ENCODE data around the gene CSMD2. TPM values are rescaled to one million over a fixed set of nuclear protein-coding genes. Genes with fewer than 3 reads are reported as not detected.

The CSMD2 gene
- total RNA-seq, 5 donors from 2014 or later (not counting 1 experiment from before 2014, with no cell fraction given): 0.03 TPM; not detected in 4

- peaks cover 0 to 17% of the 10 kb centered on the region in 2 experiments for H3K27me3 ChIP-seq (replicated peaks in 1 of 2; ENCODE audit: control insufficient read depth in 2 of 2, extremely low read depth in 1 of 2, insufficient read depth in 2 of 2, low read length in 1 of 2)
- H3K36me3 Mint-ChIP-seq: no peaks in the 10 kb centered on the region
- H3K27ac Mint-ChIP-seq: no peak overlapping the region
- DNase-seq (no peak), ATAC-seq (replicated peaks in 1 of 4) (no peak)
- H3K9me3 Mint-ChIP-seq: no peaks in the 10 kb centered on the region
- peaks cover 23 to 25% of the 10 kb centered on the region in 2 donors for H3K27me3 Mint-ChIP-seq
- no peak overlapping the region for H3K4me3 Mint-ChIP-seq
- H3K4me3 ChIP-seq (ENCODE audit: control insufficient read depth in 1 of 2, extremely low read depth in 1 of 2, low read length in 1 of 2): no peak overlapping the region
- WGBS (ENCODE audit: insufficient coverage): no CpG with 5 or more reads among the region's 1 CpG
- no peaks in the 10 kb centered on the region for H3K4me1 ChIP-seq (ENCODE audit: control insufficient read depth in 1 of 2, extremely low read depth in 1 of 2, insufficient read depth in 2 of 2, low read length in 2 of 2)
- CTCF ChIA-PET: no interaction called here
- H3K27ac ChIP-seq (ENCODE audit: low read length): no peak overlapping the region
- no peaks in the 10 kb centered on the region for H3K9me3 ChIP-seq
- no peaks in the 10 kb centered on the region for H3K4me1 Mint-ChIP-seq
- POLR2A ChIA-PET: no interaction called here
- no peaks in the 10 kb centered on the region for H3K36me3 ChIP-seq (ENCODE audit: control insufficient read depth in 2 of 2, extremely low read depth in 1 of 2, insufficient read depth in 1 of 2, low read length in 1 of 2)
Observed at GRCh38 chr1:33696311-33696710, 468.7 kb downstream of the CSMD2 start.

- ChIA-PET CTCF (no interaction called here), POLR2A (no interaction called here)
- Histone ChIP-seq H3K36me3 (ENCODE audit: control insufficient read depth in 2 of 2, extremely low read depth in 1 of 2, insufficient read depth in 1 of 2, low read length in 1 of 2) (no peaks in the 10 kb centered on the region), H3K4me1 (ENCODE audit: control insufficient read depth in 1 of 2, extremely low read depth in 1 of 2, insufficient read depth in 2 of 2, low read length in 2 of 2) (no peaks in the 10 kb centered on the region), H3K27ac (ENCODE audit: low read length) (no peak overlapping the region), H3K9me3 (no peaks in the 10 kb centered on the region), H3K4me3 (ENCODE audit: control insufficient read depth in 1 of 2, extremely low read depth in 1 of 2, low read length in 1 of 2) (no peak overlapping the region), H3K27me3 (replicated peaks in 1 of 2; ENCODE audit: control insufficient read depth in 2 of 2, extremely low read depth in 1 of 2, insufficient read depth in 2 of 2, low read length in 1 of 2) (peaks cover 0 to 15% of the 10 kb centered on the region in 2 experiments)
- ATAC-seq (replicated peaks in 1 of 4) (no peak), DNase-seq (no peak)
- Mint-ChIP-seq H3K27me3 (peaks cover 32 to 36% of the 10 kb centered on the region in 2 donors), H3K4me3 (no peak overlapping the region), H3K27ac (no peak overlapping the region), H3K4me1 (no peaks in the 10 kb centered on the region), H3K36me3 (no peaks in the 10 kb centered on the region), H3K9me3 (no peaks in the 10 kb centered on the region)
- WGBS (ENCODE audit: insufficient coverage): 81% methylated on average over 5 of the region's 7 CpGs
Observed at GRCh38 chr1:33692206-33693188, 472.5 kb downstream of the CSMD2 start.

GRCh38 chr1:33687000-33687399 lies 478.0 kb downstream of the CSMD2 start:
- no peak overlapping the region for H3K27ac ChIP-seq (ENCODE audit: low read length)
- no peaks in the 10 kb centered on the region for H3K4me1 ChIP-seq (ENCODE audit: control insufficient read depth in 1 of 2, extremely low read depth in 1 of 2, insufficient read depth in 2 of 2, low read length in 2 of 2)
- no peaks in the 10 kb centered on the region for H3K36me3 ChIP-seq (ENCODE audit: control insufficient read depth in 2 of 2, extremely low read depth in 1 of 2, insufficient read depth in 1 of 2, low read length in 1 of 2)
- ChIA-PET CTCF (no interaction called here), POLR2A (no interaction called here)
- peaks cover 0 to 4% (median 0%) of the 10 kb centered on the region in 3 donors for H3K9me3 Mint-ChIP-seq
- no peaks in the 10 kb centered on the region for H3K4me1 Mint-ChIP-seq
- H3K27me3 ChIP-seq (replicated peaks in 1 of 2; ENCODE audit: control insufficient read depth in 2 of 2, extremely low read depth in 1 of 2, insufficient read depth in 2 of 2, low read length in 1 of 2): peaks cover 2 to 27% of the 10 kb centered on the region in 2 experiments
- DNase-seq: no peak
- no peak for ATAC-seq (replicated peaks in 1 of 4)
- no peaks in the 10 kb centered on the region for H3K9me3 ChIP-seq
- H3K36me3 Mint-ChIP-seq: no peaks in the 10 kb centered on the region
- no peak overlapping the region for H3K4me3 Mint-ChIP-seq
- no peak overlapping the region for H3K4me3 ChIP-seq (ENCODE audit: control insufficient read depth in 1 of 2, extremely low read depth in 1 of 2, low read length in 1 of 2)
- no peak overlapping the region for H3K27ac Mint-ChIP-seq
- peaks cover 45 to 57% of the 10 kb centered on the region in 2 donors for H3K27me3 Mint-ChIP-seq
- WGBS (ENCODE audit: insufficient coverage): no CpG with 5 or more reads among the region's 1 CpG

- ChIA-PET CTCF (no interaction called here), POLR2A (no interaction called here)
- H3K4me1 ChIP-seq (ENCODE audit: control insufficient read depth in 1 of 2, extremely low read depth in 1 of 2, insufficient read depth in 2 of 2, low read length in 2 of 2): no peaks in the 10 kb centered on the region
- H3K27me3 ChIP-seq (replicated peaks in 1 of 2; ENCODE audit: control insufficient read depth in 2 of 2, extremely low read depth in 1 of 2, insufficient read depth in 2 of 2, low read length in 1 of 2): peaks cover 2 to 27% of the 10 kb centered on the region in 2 experiments
- no peaks in the 10 kb centered on the region for H3K36me3 ChIP-seq (ENCODE audit: control insufficient read depth in 2 of 2, extremely low read depth in 1 of 2, insufficient read depth in 1 of 2, low read length in 1 of 2)
- H3K36me3 Mint-ChIP-seq: no peaks in the 10 kb centered on the region
- no peak overlapping the region for H3K27ac Mint-ChIP-seq
- H3K27ac ChIP-seq (ENCODE audit: low read length): no peak overlapping the region
- H3K9me3 Mint-ChIP-seq: peaks cover 0 to 4% (median 0%) of the 10 kb centered on the region in 3 donors
- H3K4me3 Mint-ChIP-seq: no peak overlapping the region
- DNase-seq (no peak), ATAC-seq (replicated peaks in 1 of 4) (no peak)
- WGBS (ENCODE audit: insufficient coverage): 50% methylated on average over 1 of the region's 1 CpG
- H3K27me3 Mint-ChIP-seq: peaks cover 43 to 57% of the 10 kb centered on the region in 2 donors
- no peak overlapping the region for H3K4me3 ChIP-seq (ENCODE audit: control insufficient read depth in 1 of 2, extremely low read depth in 1 of 2, low read length in 1 of 2)
- H3K9me3 ChIP-seq: no peaks in the 10 kb centered on the region
- H3K4me1 Mint-ChIP-seq: no peaks in the 10 kb centered on the region
Observed at GRCh38 chr1:33686551-33686950, 478.5 kb downstream of the CSMD2 start.

GRCh38 chr1:33685256-33685655 lies 479.8 kb downstream of the CSMD2 start:
- no peaks in the 10 kb centered on the region for H3K4me1 Mint-ChIP-seq
- POLR2A ChIA-PET: no interaction called here
- WGBS (ENCODE audit: insufficient coverage): 50% methylated on average over 2 of the region's 5 CpGs

GRCh38 chr1:33684396-33685179 lies 480.4 kb downstream of the CSMD2 start:
- H3K27me3 ChIP-seq (replicated peaks in 1 of 2; ENCODE audit: control insufficient read depth in 2 of 2, extremely low read depth in 1 of 2, insufficient read depth in 2 of 2, low read length in 1 of 2): peaks cover 2 to 24% of the 10 kb centered on the region in 2 experiments

More at GRCh38 chr1:33685256-33685655, 479.8 kb downstream of the CSMD2 start:
- Histone ChIP-seq H3K27me3 (replicated peaks in 1 of 2; ENCODE audit: control insufficient read depth in 2 of 2, extremely low read depth in 1 of 2, insufficient read depth in 2 of 2, low read length in 1 of 2) (peaks cover 2 to 26% of the 10 kb centered on the region in 2 experiments), H3K4me3 (ENCODE audit: control insufficient read depth in 1 of 2, extremely low read depth in 1 of 2, low read length in 1 of 2) (no peak overlapping the region), H3K9me3 (no peaks in the 10 kb centered on the region), H3K27ac (ENCODE audit: low read length) (no peak overlapping the region), H3K36me3 (ENCODE audit: control insufficient read depth in 2 of 2, extremely low read depth in 1 of 2, insufficient read depth in 1 of 2, low read length in 1 of 2) (no peaks in the 10 kb centered on the region), H3K4me1 (ENCODE audit: control insufficient read depth in 1 of 2, extremely low read depth in 1 of 2, insufficient read depth in 2 of 2, low read length in 2 of 2) (no peaks in the 10 kb centered on the region)
- Mint-ChIP-seq H3K27me3 (peaks cover 36 to 49% of the 10 kb centered on the region in 2 donors), H3K4me3 (no peak overlapping the region), H3K27ac (no peak overlapping the region), H3K9me3 (peaks cover 0 to 4% (median 0%) of the 10 kb centered on the region in 3 donors), H3K36me3 (no peaks in the 10 kb centered on the region)
- no peak for ATAC-seq (replicated peaks in 1 of 4)
- DNase-seq: no peak
- CTCF ChIA-PET: no interaction called here

More at GRCh38 chr1:33684396-33685179, 480.4 kb downstream of the CSMD2 start:
- Histone ChIP-seq H3K36me3 (ENCODE audit: control insufficient read depth in 2 of 2, extremely low read depth in 1 of 2, insufficient read depth in 1 of 2, low read length in 1 of 2) (no peaks in the 10 kb centered on the region), H3K4me3 (ENCODE audit: control insufficient read depth in 1 of 2, extremely low read depth in 1 of 2, low read length in 1 of 2) (no peak overlapping the region), H3K4me1 (ENCODE audit: control insufficient read depth in 1 of 2, extremely low read depth in 1 of 2, insufficient read depth in 2 of 2, low read length in 2 of 2) (no peaks in the 10 kb centered on the region), H3K9me3 (no peaks in the 10 kb centered on the region), H3K27ac (ENCODE audit: low read length) (no peak overlapping the region)
- ChIA-PET CTCF (no interaction called here), POLR2A (no interaction called here)
- peaks cover 0 to 4% (median 0%) of the 10 kb centered on the region in 3 donors for H3K9me3 Mint-ChIP-seq
- H3K4me3 Mint-ChIP-seq: no peak overlapping the region
- no peaks in the 10 kb centered on the region for H3K4me1 Mint-ChIP-seq
- 71% methylated on average over 6 of the region's 9 CpGs for WGBS (ENCODE audit: insufficient coverage)
- DNase-seq (no peak), ATAC-seq (replicated peaks in 1 of 4) (no peak)
- no peaks in the 10 kb centered on the region for H3K36me3 Mint-ChIP-seq
- H3K27ac Mint-ChIP-seq: no peak overlapping the region
- peaks cover 31 to 47% of the 10 kb centered on the region in 2 donors for H3K27me3 Mint-ChIP-seq
